ENCODE results near the gene ZNF750.

ZNF750 gene

DNA sequence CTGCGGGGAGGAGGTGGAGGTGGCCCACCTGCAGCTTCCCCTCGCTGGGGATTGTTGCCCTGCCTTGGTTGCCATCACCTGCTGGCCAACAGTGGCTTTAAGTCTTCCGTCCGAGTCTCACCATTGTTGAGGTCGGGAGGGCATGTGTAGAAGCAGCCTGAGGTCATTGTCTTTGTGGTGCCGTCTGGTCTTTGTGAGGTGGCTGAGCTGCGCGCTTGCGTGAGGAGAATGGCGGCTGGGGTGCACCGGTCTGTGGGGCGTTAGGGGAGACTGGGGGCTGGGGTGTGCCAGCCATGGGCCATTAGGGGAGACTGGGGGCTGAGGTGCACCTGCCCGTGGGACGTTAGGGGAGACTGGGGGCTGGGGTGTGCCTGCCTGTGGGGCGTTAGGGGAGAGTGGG lies 36.2 kb downstream of the ZNF750 start:
- Histone ChIP-seq H3K36me3 (ENCODE audit: control insufficient read depth, insufficient read depth, low read length) (peaks cover 59% of the 10 kb centered on the region), H3K27me3 (ENCODE audit: control insufficient read depth, insufficient read depth, low read length) (no peaks in the 10 kb centered on the region), H3K9ac (ENCODE audit: low read depth, low read length) (no peak overlapping the region)

GRCh38 chr17:82803185-82803584 lies 36.6 kb downstream of the ZNF750 start:
- H3K4me3 ChIP-seq (ENCODE audit: low read depth, low read length), result no peak overlapping the region
- no peak overlapping the region for H3K9ac ChIP-seq (ENCODE audit: low read depth, low read length)
- no peaks in the 10 kb centered on the region for H3K4me1 ChIP-seq (ENCODE audit: control insufficient read depth, insufficient read depth, low read length)
- H3K36me3 ChIP-seq (ENCODE audit: control insufficient read depth, insufficient read depth, low read length), result peaks cover 59% of the 10 kb centered on the region
- H3K9me3 ChIP-seq (ENCODE audit: control insufficient read depth, insufficient read depth, low read length), result no peaks in the 10 kb centered on the region
- no peaks in the 10 kb centered on the region for H3K27me3 ChIP-seq (ENCODE audit: control insufficient read depth, insufficient read depth, low read length)

More for the DNA sequence above, 36.2 kb downstream of the ZNF750 start:
- H3K9me3 ChIP-seq (ENCODE audit: control insufficient read depth, insufficient read depth, low read length), result no peaks in the 10 kb centered on the region
- no peak overlapping the region for H3K4me3 ChIP-seq (ENCODE audit: low read depth, low read length)
- no peaks in the 10 kb centered on the region for H3K4me1 ChIP-seq (ENCODE audit: control insufficient read depth, insufficient read depth, low read length)

GRCh38 chr17:82802075-82802780 lies 37.6 kb downstream of the ZNF750 start:
- Histone ChIP-seq H3K4me3 (ENCODE audit: low read depth, low read length) (no peak overlapping the region), H3K4me1 (ENCODE audit: control insufficient read depth, insufficient read depth, low read length) (no peaks in the 10 kb centered on the region), H3K9ac (ENCODE audit: low read depth, low read length) (no peak overlapping the region), H3K27me3 (ENCODE audit: control insufficient read depth, insufficient read depth, low read length) (no peaks in the 10 kb centered on the region), H3K36me3 (ENCODE audit: control insufficient read depth, insufficient read depth, low read length) (peaks cover 49% of the 10 kb centered on the region), H3K9me3 (ENCODE audit: control insufficient read depth, insufficient read depth, low read length) (no peaks in the 10 kb centered on the region)

GRCh38 chr17:82801377-82801970 lies 38.3 kb downstream of the ZNF750 start:
- peaks cover 43% of the 10 kb centered on the region for H3K36me3 ChIP-seq (ENCODE audit: control insufficient read depth, insufficient read depth, low read length)
- H3K4me3 ChIP-seq (ENCODE audit: low read depth, low read length), result no peak overlapping the region
- no peaks in the 10 kb centered on the region for H3K9me3 ChIP-seq (ENCODE audit: control insufficient read depth, insufficient read depth, low read length)
- H3K9ac ChIP-seq (ENCODE audit: low read depth, low read length), result no peak overlapping the region
- no peaks in the 10 kb centered on the region for H3K4me1 ChIP-seq (ENCODE audit: control insufficient read depth, insufficient read depth, low read length)
- no peaks in the 10 kb centered on the region for H3K27me3 ChIP-seq (ENCODE audit: control insufficient read depth, insufficient read depth, low read length)

DNA sequence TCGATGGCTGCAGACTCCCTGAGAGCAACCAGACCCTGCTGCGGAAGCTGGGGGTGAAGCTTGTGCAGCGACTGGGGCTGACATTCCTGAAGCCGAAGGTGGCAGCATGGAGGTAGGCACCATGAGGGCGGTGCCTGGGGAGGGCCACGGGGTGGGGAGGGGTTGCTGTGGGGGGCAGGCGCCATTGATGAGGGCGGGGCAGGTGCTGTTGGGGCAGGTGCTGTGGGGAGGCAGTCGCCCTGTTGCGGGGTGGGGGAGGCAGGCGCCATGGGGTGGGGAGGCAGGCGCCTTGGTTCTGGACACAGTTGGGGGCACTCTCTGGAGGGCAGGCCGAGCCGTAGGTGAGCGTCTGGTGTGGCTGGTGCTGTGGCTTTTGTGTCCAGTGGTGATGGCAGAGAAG lies 38.9 kb downstream of the ZNF750 start:
- Histone ChIP-seq H3K9ac (ENCODE audit: low read depth, low read length) (no peak overlapping the region), H3K9me3 (ENCODE audit: control insufficient read depth, insufficient read depth, low read length) (no peaks in the 10 kb centered on the region), H3K4me3 (ENCODE audit: low read depth, low read length) (no peak overlapping the region), H3K36me3 (ENCODE audit: control insufficient read depth, insufficient read depth, low read length) (peaks cover 37% of the 10 kb centered on the region), H3K4me1 (ENCODE audit: control insufficient read depth, insufficient read depth, low read length) (no peaks in the 10 kb centered on the region), H3K27me3 (ENCODE audit: control insufficient read depth, insufficient read depth, low read length) (no peaks in the 10 kb centered on the region)

GRCh38 chr17:82799591-82799990 lies 40.2 kb downstream of the ZNF750 start:
- Histone ChIP-seq H3K27me3 (ENCODE audit: control insufficient read depth, insufficient read depth, low read length) (no peaks in the 10 kb centered on the region), H3K4me3 (ENCODE audit: low read depth, low read length) (no peak overlapping the region), H3K9ac (ENCODE audit: low read depth, low read length) (no peak overlapping the region), H3K36me3 (ENCODE audit: control insufficient read depth, insufficient read depth, low read length) (peaks cover 38% of the 10 kb centered on the region), H3K4me1 (ENCODE audit: control insufficient read depth, insufficient read depth, low read length) (no peaks in the 10 kb centered on the region), H3K9me3 (ENCODE audit: control insufficient read depth, insufficient read depth, low read length) (no peaks in the 10 kb centered on the region)

GRCh38 chr17:82798752-82799151 lies 41.1 kb downstream of the ZNF750 start:
- H3K4me3 ChIP-seq (ENCODE audit: low read depth, low read length), result no peak overlapping the region
- no peak overlapping the region for H3K9ac ChIP-seq (ENCODE audit: low read depth, low read length)
- no peaks in the 10 kb centered on the region for H3K27me3 ChIP-seq (ENCODE audit: control insufficient read depth, insufficient read depth, low read length)
- H3K9me3 ChIP-seq (ENCODE audit: control insufficient read depth, insufficient read depth, low read length), result no peaks in the 10 kb centered on the region
- H3K36me3 ChIP-seq (ENCODE audit: control insufficient read depth, insufficient read depth, low read length), result peaks cover 43% of the 10 kb centered on the region
- no peaks in the 10 kb centered on the region for H3K4me1 ChIP-seq (ENCODE audit: control insufficient read depth, insufficient read depth, low read length)

DNA sequence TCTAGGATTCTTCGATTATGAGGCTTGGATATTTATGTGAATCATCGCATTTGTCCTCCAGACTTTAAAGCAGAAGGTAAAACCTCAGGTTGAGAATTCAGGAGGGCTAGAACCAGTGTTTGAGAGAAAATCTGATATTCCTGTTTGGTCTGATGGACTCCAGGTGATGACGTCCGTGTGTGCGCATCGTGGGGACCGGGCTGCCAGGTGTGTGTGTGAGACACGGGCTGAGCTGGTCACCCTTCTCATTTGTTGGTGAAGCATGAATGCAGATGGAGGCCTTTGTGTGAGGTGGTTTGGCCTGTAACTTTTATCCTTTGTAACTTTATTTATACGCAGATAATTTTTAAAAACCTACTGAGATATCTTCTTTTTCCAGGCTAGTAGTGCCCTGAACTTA lies 42.8 kb downstream of the ZNF750 start:
- Histone ChIP-seq H3K36me3 (ENCODE audit: control insufficient read depth, insufficient read depth, low read length) (peaks cover 48% of the 10 kb centered on the region), H3K27me3 (ENCODE audit: control insufficient read depth, insufficient read depth, low read length) (no peaks in the 10 kb centered on the region), H3K4me1 (ENCODE audit: control insufficient read depth, insufficient read depth, low read length) (no peaks in the 10 kb centered on the region), H3K9me3 (ENCODE audit: control insufficient read depth, insufficient read depth, low read length) (no peaks in the 10 kb centered on the region), H3K9ac (ENCODE audit: low read depth, low read length) (no peak overlapping the region), H3K4me3 (ENCODE audit: low read depth, low read length) (no peak overlapping the region)

DNA sequence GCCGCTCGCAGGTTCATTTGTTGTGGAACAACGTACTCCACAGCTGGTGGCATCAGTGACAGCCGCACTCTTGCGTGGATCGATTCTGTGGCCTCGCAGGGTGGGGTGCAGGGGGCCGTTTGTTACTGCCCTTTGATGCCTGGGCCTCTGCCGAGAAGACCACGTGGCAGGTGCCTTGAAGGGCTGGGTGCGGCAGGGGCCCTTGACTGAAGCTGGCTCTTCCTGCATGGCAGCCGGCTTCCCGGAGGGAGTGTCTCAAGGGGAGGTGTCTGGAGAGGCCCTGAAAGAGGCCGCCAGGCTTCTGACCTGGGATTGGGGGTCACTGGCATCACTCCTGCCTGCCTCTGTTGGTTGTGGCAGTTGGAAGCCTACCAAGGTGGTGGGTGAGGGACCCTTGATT lies 44.2 kb downstream of the ZNF750 start:
- H3K36me3 ChIP-seq (ENCODE audit: control insufficient read depth, insufficient read depth, low read length), result peaks cover 41% of the 10 kb centered on the region
- H3K4me1 ChIP-seq (ENCODE audit: control insufficient read depth, insufficient read depth, low read length), result no peaks in the 10 kb centered on the region
- H3K9me3 ChIP-seq (ENCODE audit: control insufficient read depth, insufficient read depth, low read length), result no peaks in the 10 kb centered on the region
- no peak overlapping the region for H3K9ac ChIP-seq (ENCODE audit: low read depth, low read length)
- H3K27me3 ChIP-seq (ENCODE audit: control insufficient read depth, insufficient read depth, low read length), result no peaks in the 10 kb centered on the region
- H3K4me3 ChIP-seq (ENCODE audit: low read depth, low read length), result no peak overlapping the region

- Histone ChIP-seq H3K9ac (ENCODE audit: low read depth, low read length) (no peak overlapping the region), H3K4me1 (ENCODE audit: control insufficient read depth, insufficient read depth, low read length) (no peaks in the 10 kb centered on the region), H3K36me3 (ENCODE audit: control insufficient read depth, insufficient read depth, low read length) (peaks cover 39% of the 10 kb centered on the region), H3K4me3 (ENCODE audit: low read depth, low read length) (no peak overlapping the region), H3K9me3 (ENCODE audit: control insufficient read depth, insufficient read depth, low read length) (no peaks in the 10 kb centered on the region), H3K27me3 (ENCODE audit: control insufficient read depth, insufficient read depth, low read length) (no peaks in the 10 kb centered on the region)
Observed at GRCh38 chr17:82794781-82795482, 44.9 kb downstream of the ZNF750 start.

DNA sequence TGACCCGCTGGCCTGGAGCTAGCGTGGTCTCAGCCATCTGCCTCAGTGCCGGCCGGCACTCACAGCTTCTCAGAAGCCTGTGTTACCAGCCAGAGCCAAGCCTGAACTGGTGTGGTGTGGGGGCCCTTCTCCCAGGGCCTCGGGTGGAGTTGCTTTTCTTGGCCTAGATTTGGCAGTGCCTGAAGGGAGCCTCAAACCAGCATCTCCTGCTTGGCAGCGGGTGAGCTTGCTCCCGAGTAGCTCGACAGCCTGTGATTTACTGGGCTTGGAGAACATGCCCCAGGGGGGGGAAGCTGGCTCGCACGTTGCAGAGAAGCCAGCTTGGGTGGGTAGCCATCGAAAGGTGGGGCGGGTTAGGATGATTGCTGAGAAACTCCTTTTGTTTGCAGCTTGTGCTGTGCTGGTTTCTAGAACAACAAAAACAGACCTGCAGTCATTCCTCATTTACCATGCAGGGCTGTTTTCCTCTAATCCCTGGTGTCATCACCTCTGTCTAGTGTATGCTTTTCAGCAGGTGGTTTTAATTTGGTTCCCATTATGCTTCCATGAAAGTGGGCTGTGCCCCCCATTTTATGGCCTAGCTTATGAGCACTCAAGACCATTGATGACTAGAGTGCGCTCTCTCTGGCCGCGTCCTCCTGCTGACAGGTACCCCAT lies 45.7 kb downstream of the ZNF750 start:
- Histone ChIP-seq H3K9ac (ENCODE audit: low read depth, low read length) (no peak overlapping the region), H3K9me3 (ENCODE audit: control insufficient read depth, insufficient read depth, low read length) (no peaks in the 10 kb centered on the region), H3K4me1 (ENCODE audit: control insufficient read depth, insufficient read depth, low read length) (no peaks in the 10 kb centered on the region), H3K27me3 (ENCODE audit: control insufficient read depth, insufficient read depth, low read length) (no peaks in the 10 kb centered on the region), H3K36me3 (ENCODE audit: control insufficient read depth, insufficient read depth, low read length) (peaks cover 38% of the 10 kb centered on the region), H3K4me3 (ENCODE audit: low read depth, low read length) (no peak overlapping the region)
